Gastroesophageal sphincter (tissue), 4 donors: ENCODE measurements around the gene SLC38A3. TPM values are rescaled to one million over a fixed set of nuclear protein-coding genes. Genes with fewer than 3 reads are reported as not detected.

Source experiments
- ATAC-seq: fragments of 150-250 bp; one replicate; pipeline ENCODE4 v1.9.1; 2016; ENCODE audit warnings: mild to moderate bottlenecking, moderate library complexity
- H3K27ac ChIP-seq, 4 donors: fragments of 200-600 bp; sonication (generic) in 3 of 4; 1 replicate in 3 of 4; 2 replicates in 1 of 4; pipeline ENCODE4 v1.5.1; 2016 to 2019
- H3K27me3 ChIP-seq: fragments of 200-600 bp; sonication (generic); one replicate; pipeline ENCODE4 v1.5.1; 2019
- H3K36me3 ChIP-seq, 2 donors: fragments of 200-600 bp; sonication (generic); one replicate each; pipeline ENCODE4 v1.5.1; 2019; ENCODE audit warnings: control low read depth in 1 of 2
- H3K4me1 ChIP-seq, 3 donors: fragments of 200-600 bp; sonication (generic); 1 replicate in 2 of 3; 2 replicates in 1 of 3; pipeline ENCODE4 v1.5.1; 2016 to 2019; ENCODE audit warnings: control low read depth in 2 of 3
- H3K4me3 ChIP-seq, 2 donors: fragments of 200-600 bp; sonication (generic); one replicate each; pipeline ENCODE4 v1.5.1; 2019; ENCODE audit warnings: mild to moderate bottlenecking in 1 of 2, moderate library complexity in 1 of 2
- H3K9me3 ChIP-seq, 3 donors: fragments of 200-600 bp; sonication (generic); one replicate each; pipeline ENCODE4 v1.5.1; 2017 to 2019; ENCODE audit warnings: control low read depth in 2 of 3
- EP300 ChIP-seq: sonication (generic); formaldehyde crosslinking; IDR thresholded peaks from one replicate; pipeline ENCODE4 v1.6.1; 2017; ENCODE audit warnings: antibody characterized with exemption, mild to moderate bottlenecking
- POLR2A ChIP-seq, 2 donors: fragments of 450-650 bp; IDR thresholded peaks; one replicate each; pipeline ENCODE4 v1.6.1; 2017; ENCODE audit warnings: antibody characterized with exemption in 2 of 2, mild to moderate bottlenecking in 2 of 2, moderate library complexity in 1 of 2
- POLR2AphosphoS5 ChIP-seq: sonication (generic); formaldehyde crosslinking; IDR thresholded peaks from one replicate; pipeline ENCODE4 v1.6.1; 2017; ENCODE audit warnings: antibody characterized with exemption
- WGBS, 2 donors: methylation state at CpG; one replicate each; pipeline ENCODE4 v1.1.5; 2018; ENCODE audit warnings: low coverage in 1 of 2; 5-methylcytosine and 5-hydroxymethylcytosine counted together
- total RNA-seq, 4 donors: library from RNA; depleted of rRNA; stranded (reverse); fragments of >200 nt; gene quantifications; one replicate each; pipeline ENCODE4 v1.1.0, GENCODE V29; 2016
- TF ChIP-seq, protein P1 (sequence below), 4 experiments: fragments of 200-600 bp in 2 of 4; fragments of 450-650 bp in 2 of 4; sonication (generic) in 1 of 4; IDR thresholded peaks; one replicate each; pipeline ENCODE4 v1.5.1; 2017 to 2019; ENCODE audit warnings: antibody characterized with exemption in 4 of 4, mild to moderate bottlenecking in 2 of 4, moderate library complexity in 2 of 4

The SLC38A3 gene
- total RNA-seq, 4 donors from 2014 or later: 0.35 TPM; not detected in 2

DNA sequence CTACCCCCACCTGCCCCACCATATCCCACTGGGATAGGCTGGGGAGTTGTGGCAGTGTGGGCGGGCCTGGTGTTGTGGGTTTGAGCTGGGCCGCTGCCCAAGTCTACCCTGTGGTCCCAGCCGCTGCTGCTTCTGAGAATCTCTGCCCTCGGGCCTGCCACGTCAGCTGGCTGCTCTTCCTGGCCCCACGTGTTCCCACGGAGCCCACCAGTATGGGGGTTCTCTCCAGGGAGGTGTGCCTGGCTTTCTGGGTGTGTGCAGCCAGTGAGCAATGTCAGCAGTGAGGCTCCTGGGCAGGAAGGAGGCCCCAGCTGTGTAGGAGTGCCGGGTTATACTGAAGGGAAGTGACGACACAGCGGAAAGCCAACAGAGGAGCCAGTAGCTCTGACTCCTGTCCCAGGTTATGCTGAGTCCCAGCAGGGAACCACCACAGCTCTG is 41.5 kb downstream of the SLC38A3 start:
- H3K36me3 ChIP-seq: peaks cover 0 to 23% of the 10 kb centered on the region in 2 donors
- TF ChIP-seq, protein P1, sequence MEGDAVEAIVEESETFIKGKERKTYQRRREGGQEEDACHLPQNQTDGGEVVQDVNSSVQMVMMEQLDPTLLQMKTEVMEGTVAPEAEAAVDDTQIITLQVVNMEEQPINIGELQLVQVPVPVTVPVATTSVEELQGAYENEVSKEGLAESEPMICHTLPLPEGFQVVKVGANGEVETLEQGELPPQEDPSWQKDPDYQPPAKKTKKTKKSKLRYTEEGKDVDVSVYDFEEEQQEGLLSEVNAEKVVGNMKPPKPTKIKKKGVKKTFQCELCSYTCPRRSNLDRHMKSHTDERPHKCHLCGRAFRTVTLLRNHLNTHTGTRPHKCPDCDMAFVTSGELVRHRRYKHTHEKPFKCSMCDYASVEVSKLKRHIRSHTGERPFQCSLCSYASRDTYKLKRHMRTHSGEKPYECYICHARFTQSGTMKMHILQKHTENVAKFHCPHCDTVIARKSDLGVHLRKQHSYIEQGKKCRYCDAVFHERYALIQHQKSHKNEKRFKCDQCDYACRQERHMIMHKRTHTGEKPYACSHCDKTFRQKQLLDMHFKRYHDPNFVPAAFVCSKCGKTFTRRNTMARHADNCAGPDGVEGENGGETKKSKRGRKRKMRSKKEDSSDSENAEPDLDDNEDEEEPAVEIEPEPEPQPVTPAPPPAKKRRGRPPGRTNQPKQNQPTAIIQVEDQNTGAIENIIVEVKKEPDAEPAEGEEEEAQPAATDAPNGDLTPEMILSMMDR (IDR thresholded peaks at IDR 0.05): peak in 1 of 4 experiments; percentile 7
- TF ChIP-seq POLR2A (IDR thresholded peaks at IDR 0.05): no peak
- TF ChIP-seq EP300: no peak
- no peak for TF ChIP-seq POLR2AphosphoS5
- peak; percentile 44 for ATAC-seq
- H3K27ac ChIP-seq: peak overlapping the region; percentile 31 to 100 (median 87)
- 28 to 38% methylated on average over 2 to 3 of the region's 10 CpGs for WGBS, 2 donors
- peaks cover 3 to 100% (median 90%) of the 10 kb centered on the region in 3 donors for H3K4me1 ChIP-seq
- no peaks in the 10 kb centered on the region for H3K27me3 ChIP-seq
- H3K4me3 ChIP-seq: peak overlapping the region in 1 of 2 donors; percentile 47
- no peaks in the 10 kb centered on the region for H3K9me3 ChIP-seq

DNA sequence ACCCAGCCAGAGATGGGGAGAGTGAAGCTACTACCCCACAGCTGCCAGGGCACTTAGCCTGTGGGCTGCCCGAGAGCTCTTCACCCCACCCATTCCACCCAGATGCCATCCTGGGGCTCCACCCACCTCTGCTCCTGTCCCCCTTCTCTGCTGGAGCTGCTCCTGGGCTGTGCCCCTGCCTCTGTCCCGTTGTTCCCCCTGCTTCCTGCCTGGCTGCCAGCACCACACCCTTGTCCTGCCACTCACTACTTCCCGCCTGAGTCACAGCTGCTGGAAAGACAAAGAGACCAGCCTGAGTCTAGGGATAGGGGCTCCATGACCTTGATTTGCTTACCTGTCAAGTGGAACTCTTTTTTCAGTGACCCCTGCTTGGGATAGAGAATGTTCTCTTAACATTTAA is 43.3 kb downstream of the SLC38A3 start:
- Histone ChIP-seq H3K4me1 (peaks cover 3 to 100% (median 78%) of the 10 kb centered on the region in 3 donors), H3K27ac (peak overlapping the region in 3 of 4 donors; percentile 78 to 100 (median 96)), H3K4me3 (no peak overlapping the region), H3K9me3 (no peaks in the 10 kb centered on the region), H3K36me3 (peaks cover 0 to 41% of the 10 kb centered on the region in 2 donors), H3K27me3 (no peaks in the 10 kb centered on the region)
- ATAC-seq: peak; percentile 50
- TF ChIP-seq, protein P1 (IDR thresholded peaks at IDR 0.05): no peak
- TF ChIP-seq EP300: no peak
- peak; percentile 34 for TF ChIP-seq POLR2AphosphoS5
- no peak for TF ChIP-seq POLR2A (IDR thresholded peaks at IDR 0.05)
- 17 to 20% methylated on average over 1 to 2 of the region's 3 CpGs for WGBS, 2 donors

DNA sequence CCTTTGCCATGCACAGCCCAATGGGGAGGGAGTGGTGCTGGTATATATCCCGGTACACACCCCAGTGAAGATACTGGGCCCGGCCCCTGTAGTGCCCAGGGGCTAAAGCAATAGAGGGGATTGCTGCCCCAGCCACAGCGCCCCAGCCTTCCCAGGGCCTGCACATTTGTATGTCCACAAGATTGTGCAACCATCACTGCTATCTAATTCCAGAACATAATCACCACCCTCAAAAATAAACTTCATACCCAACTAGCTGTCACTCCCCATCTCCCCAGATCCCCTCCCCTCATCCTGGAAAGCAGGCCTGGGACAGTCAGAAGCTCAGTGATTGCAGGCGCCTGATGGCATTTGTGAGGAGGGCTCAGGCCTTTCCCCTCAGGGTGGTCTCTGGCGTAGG is 44.4 kb downstream of the SLC38A3 start:
- peaks cover 3 to 100% (median 75%) of the 10 kb centered on the region in 3 donors for H3K4me1 ChIP-seq
- TF ChIP-seq, protein P1 (IDR thresholded peaks at IDR 0.05): no peak
- no peak for TF ChIP-seq POLR2A (IDR thresholded peaks at IDR 0.05)

DNA sequence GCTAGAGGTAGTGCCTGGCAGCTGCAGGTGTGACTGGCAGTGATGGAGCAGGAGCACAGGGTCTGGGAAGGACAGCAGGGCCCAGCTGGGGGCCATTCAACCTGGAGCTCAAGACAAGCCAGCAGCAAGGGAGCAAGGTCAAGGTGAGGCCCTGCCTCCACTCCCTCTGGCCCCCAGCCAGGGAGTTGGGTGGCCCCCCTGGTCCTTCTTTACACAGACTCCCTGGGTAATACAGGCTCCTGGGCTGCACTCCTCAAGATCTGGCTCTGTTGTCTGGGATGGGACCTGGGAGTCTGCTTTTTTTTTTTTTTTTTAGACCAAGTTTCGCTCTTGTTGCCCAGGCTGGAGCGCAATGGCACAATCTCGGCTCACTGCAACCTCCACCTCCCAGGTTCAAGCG is 45.4 kb downstream of the SLC38A3 start:
- Histone ChIP-seq H3K4me3 (no peak overlapping the region), H3K9me3 (no peaks in the 10 kb centered on the region), H3K4me1 (peaks cover 3 to 100% (median 75%) of the 10 kb centered on the region in 3 donors), H3K27me3 (no peaks in the 10 kb centered on the region), H3K36me3 (peaks cover 0 to 58% of the 10 kb centered on the region in 2 donors), H3K27ac (peak overlapping the region in 3 of 4 donors; percentile 76 to 100 (median 78))
- WGBS, 2 donors: 86% methylated on average over 4 of the region's 4 CpGs; no CpG with 5 or more reads in 1 of the 2 donors
- TF ChIP-seq, protein P1 (IDR thresholded peaks at IDR 0.05): no peak
- TF ChIP-seq POLR2AphosphoS5 (no peak), POLR2A (IDR thresholded peaks at IDR 0.05) (no peak), EP300 (no peak)
- ATAC-seq: no peak

More for the DNA sequence above, 44.4 kb downstream of the SLC38A3 start:
- no peak for ATAC-seq
- 88 to 100% methylated on average over 1 to 2 of the region's 5 CpGs for WGBS, 2 donors
- H3K9me3 ChIP-seq: no peaks in the 10 kb centered on the region
- H3K27ac ChIP-seq: peak overlapping the region in 3 of 4 donors; percentile 78 to 100 (median 96)
- no peak overlapping the region for H3K4me3 ChIP-seq
- peaks cover 0 to 48% of the 10 kb centered on the region in 2 donors for H3K36me3 ChIP-seq
- H3K27me3 ChIP-seq: no peaks in the 10 kb centered on the region

DNA sequence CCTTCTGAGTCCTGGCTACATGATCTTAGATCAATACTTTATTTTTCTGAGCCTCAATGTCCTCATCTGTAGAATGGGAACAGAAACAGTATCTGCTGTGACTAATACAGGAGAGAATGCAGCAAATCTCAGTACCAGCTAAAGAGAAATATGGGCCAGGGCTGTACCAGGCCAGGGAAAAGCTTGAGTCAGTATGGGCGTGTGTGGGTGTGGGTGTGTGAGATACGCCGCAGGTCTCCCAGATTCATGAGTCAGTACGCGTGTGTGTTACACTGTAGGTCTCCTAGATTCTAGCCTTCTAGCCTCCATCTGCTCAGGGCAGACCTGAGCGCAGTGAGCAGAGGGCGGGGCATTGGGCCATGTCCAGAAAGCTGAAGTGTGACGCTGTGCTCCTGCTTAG is 46.1 kb downstream of the SLC38A3 start:
- Histone ChIP-seq H3K27me3 (no peaks in the 10 kb centered on the region), H3K9me3 (no peaks in the 10 kb centered on the region), H3K4me1 (peaks cover 3 to 100% (median 69%) of the 10 kb centered on the region in 3 donors), H3K27ac (peak overlapping the region in 3 of 4 donors; percentile 53 to 100 (median 76)), H3K4me3 (no peak overlapping the region), H3K36me3 (peaks cover 0 to 65% of the 10 kb centered on the region in 2 donors)
- no peak for ATAC-seq
- no peak for TF ChIP-seq POLR2AphosphoS5
- TF ChIP-seq, protein P1 (IDR thresholded peaks at IDR 0.05): no peak
- no peak for TF ChIP-seq EP300
- TF ChIP-seq POLR2A (IDR thresholded peaks at IDR 0.05): no peak
- WGBS, 2 donors: 51% methylated on average over 8 of the region's 8 CpGs; no CpG with 5 or more reads in 1 of the 2 donors
